SH-SY5Y (cell line): ENCODE data around the gene GFPT1.

Source experiments
- GATA2 ChIP-seq: IDR thresholded peaks from 2 replicates; pipeline ENCODE4 v1.6.1; 2011; ENCODE audit warnings: mild to moderate bottlenecking, low read depth, low read length
- GATA3 ChIP-seq: IDR thresholded peaks from 2 replicates; pipeline ENCODE4 v1.6.1; 2011; ENCODE audit warnings: low read depth, mild to moderate bottlenecking, low read length, moderate library complexity

- TF ChIP-seq GATA3 (no peak), GATA2 (no peak)
Measured at GRCh38 chr2:69390001-69390400, 3.0 kb upstream of the GFPT1 start.
